CD4-positive, CD25-positive, alpha-beta regulatory T cell (primary cell): ENCODE results near the gene PANK4. TPM values are rescaled to one million over a fixed set of nuclear protein-coding genes. Genes with fewer than 3 reads are reported as not detected.
"Not testable (repeated sequence)": the region's sequence is repeated elsewhere in the genome, so short reads cannot be mapped to it uniquely, and the experiment has no call there.

ENCODE experiments used
- ATAC-seq, 2 donors: fragments of 150-1000 bp; cut with Tn5 transposase; one replicate each; pipeline ENCODE4 v1.10.0; 2021; ENCODE audit warnings: low read depth in 2 of 2, moderate number of reproducible peaks in 2 of 2, moderate library complexity in 1 of 2
- DNase-seq, 3 donors: peaks; one replicate each; pipeline versions ENCODE4 v3.0.0 to v3.0.0-alpha.2; 2012 to 2022; ENCODE audit warnings: mixed read lengths in 1 of 3
- H3K27ac ChIP-seq: one replicate; pipeline ENCODE4 v1.7.0; 2013; ENCODE audit warnings: mild to moderate bottlenecking, low read length; ENCODE audit not compliant: insufficient read depth, poor library complexity, severe bottlenecking
- H3K27me3 ChIP-seq: one replicate; pipeline ENCODE4 v1.7.0; 2013; ENCODE audit warnings: low read length; ENCODE audit not compliant: control insufficient read depth, insufficient read depth
- H3K36me3 ChIP-seq: one replicate; pipeline ENCODE4 v1.7.0; 2013; ENCODE audit warnings: mild to moderate bottlenecking, low read length, moderate library complexity; ENCODE audit not compliant: control insufficient read depth, insufficient read depth
- H3K4me1 ChIP-seq: 2 replicates; pipeline ENCODE4 v1.7.0; 2013; ENCODE audit warnings: mild to moderate bottlenecking, low read length; ENCODE audit not compliant: insufficient read depth, control insufficient read depth, poor library complexity, severe bottlenecking
- H3K4me3 ChIP-seq: one replicate; pipeline ENCODE4 v1.7.0; 2013; ENCODE audit warnings: low read depth, mild to moderate bottlenecking, low read length, moderate library complexity
- H3K9me3 ChIP-seq, 2 experiments: 1 replicate in 1 of 2; 2 replicates in 1 of 2; pipeline ENCODE4 v1.7.0; 2013; ENCODE audit warnings: low read length in 2 of 2, mild to moderate bottlenecking in 1 of 2, moderate library complexity in 1 of 2; ENCODE audit not compliant: control insufficient read depth in 2 of 2
- H3K27ac Mint-ChIP-seq, 3 donors: one replicate each; pipeline ENCODE4 v1.8.0; 2020 to 2022; ENCODE audit warnings: mild to moderate bottlenecking in 3 of 3, mixed read lengths in 3 of 3, moderate library complexity in 2 of 3
- H3K27me3 Mint-ChIP-seq: one replicate; pipeline ENCODE4 v1.8.0; 2022; ENCODE audit warnings: mild to moderate bottlenecking, mixed read lengths
- H3K36me3 Mint-ChIP-seq: one replicate; pipeline ENCODE4 v1.8.0; 2020; ENCODE audit warnings: mixed read lengths
- H3K4me1 Mint-ChIP-seq, 4 donors: one replicate each; pipeline ENCODE4 v1.8.0; 2020 to 2022; ENCODE audit warnings: mixed read lengths in 4 of 4, mild to moderate bottlenecking in 1 of 4
- H3K4me3 Mint-ChIP-seq, 4 donors: one replicate each; pipeline ENCODE4 v1.8.0; 2020 to 2022; ENCODE audit warnings: mild to moderate bottlenecking in 4 of 4, mixed read lengths in 4 of 4, moderate library complexity in 3 of 4
- H3K9me3 Mint-ChIP-seq, 7 donors: one replicate each; pipeline ENCODE4 v1.8.0; 2020 to 2022; ENCODE audit warnings: mixed read lengths in 7 of 7, mild to moderate bottlenecking in 3 of 7, moderate library complexity in 2 of 7
- polyA plus RNA-seq, 4 donors: library from polyadenylated mRNA; unstranded; fragments of 300-500 nt; fragmentation: Illumina TruSeq; gene quantifications; one replicate each; pipeline ENCODE4 v1.2.3, GENCODE V29; 2021
- total RNA-seq: library from RNA; stranded (reverse); gene quantifications from one replicate; pipeline ENCODE4 v1.2.3, GENCODE V29; 2022

Gene PANK4
- total and polyA plus RNA-seq, 5 donors from 2014 or later: 16.8 to 66.6 (median 17.7) TPM

GRCh38 chr1:2462819-2463218 is 63.6 kb downstream of the PANK4 start:
- no peak overlapping the region for H3K4me3 Mint-ChIP-seq
- H3K27ac Mint-ChIP-seq: no peak overlapping the region

DNA sequence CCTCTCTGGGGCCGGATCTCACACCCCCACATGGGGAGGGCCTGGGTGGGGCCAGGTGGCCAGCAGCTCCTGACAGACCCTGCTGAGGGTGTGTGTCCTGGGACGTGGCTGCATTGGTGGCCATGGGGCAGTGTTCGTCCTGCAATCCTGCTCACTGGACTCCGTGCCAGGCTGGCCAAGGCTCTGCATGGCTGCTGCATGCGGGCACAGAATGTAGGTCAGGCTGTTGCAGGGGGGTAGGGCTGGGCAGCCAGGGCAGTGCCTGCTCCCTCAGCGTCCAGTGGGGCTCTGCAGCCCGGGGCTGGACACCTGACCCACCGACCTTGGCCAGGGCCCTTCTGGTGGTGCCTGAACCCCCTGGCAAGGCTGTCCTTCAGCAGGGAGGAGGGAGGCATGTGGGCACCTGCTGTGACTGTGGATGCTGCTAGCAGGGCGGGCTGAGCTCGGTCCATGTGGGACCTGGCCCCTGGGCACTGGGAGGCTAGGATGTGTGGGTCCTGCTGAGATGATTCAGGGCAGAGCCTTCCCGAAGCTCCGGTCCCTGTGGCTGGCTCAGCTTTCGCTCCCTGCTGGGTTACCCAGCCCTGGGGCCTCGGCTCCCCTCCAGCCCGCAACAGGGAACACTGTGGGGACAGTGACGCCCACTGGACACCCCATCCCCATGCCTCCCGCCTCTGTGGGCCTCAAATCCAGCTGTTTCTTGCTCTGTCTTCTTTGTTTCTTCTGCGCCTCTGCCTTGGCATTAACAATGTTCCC is 65.2 kb downstream of the PANK4 start:
- no peak overlapping the region for H3K4me3 Mint-ChIP-seq
- no peak overlapping the region for H3K4me3 ChIP-seq
- no peaks in the 10 kb centered on the region for H3K27me3 Mint-ChIP-seq
- H3K36me3 Mint-ChIP-seq: no peaks in the 10 kb centered on the region
- no peak overlapping the region for H3K27ac Mint-ChIP-seq
- no peak overlapping the region for H3K27ac ChIP-seq
- no peaks in the 10 kb centered on the region for H3K36me3 ChIP-seq
- ATAC-seq (no peak), DNase-seq (no peak)
- H3K9me3 Mint-ChIP-seq: no peaks in the 10 kb centered on the region
- no peaks in the 10 kb centered on the region for H3K9me3 ChIP-seq
- H3K4me1 Mint-ChIP-seq: peaks cover 0 to 10% (median 0%) of the 10 kb centered on the region in 4 donors
- peaks cover 5% of the 10 kb centered on the region for H3K4me1 ChIP-seq
- no peaks in the 10 kb centered on the region for H3K27me3 ChIP-seq

More at GRCh38 chr1:2462819-2463218, 63.6 kb downstream of the PANK4 start:
- Histone ChIP-seq H3K27me3 (no peaks in the 10 kb centered on the region), H3K36me3 (no peaks in the 10 kb centered on the region), H3K27ac (no peak overlapping the region), H3K4me1 (peaks cover 21% of the 10 kb centered on the region), H3K9me3 (no peaks in the 10 kb centered on the region), H3K4me3 (no peak overlapping the region)
- H3K36me3 Mint-ChIP-seq: no peaks in the 10 kb centered on the region
- no peaks in the 10 kb centered on the region for H3K27me3 Mint-ChIP-seq
- ATAC-seq (no peak), DNase-seq (no peak)
- peaks cover 0 to 11% (median 0%) of the 10 kb centered on the region in 4 donors for H3K4me1 Mint-ChIP-seq
- H3K9me3 Mint-ChIP-seq: no peaks in the 10 kb centered on the region

DNA sequence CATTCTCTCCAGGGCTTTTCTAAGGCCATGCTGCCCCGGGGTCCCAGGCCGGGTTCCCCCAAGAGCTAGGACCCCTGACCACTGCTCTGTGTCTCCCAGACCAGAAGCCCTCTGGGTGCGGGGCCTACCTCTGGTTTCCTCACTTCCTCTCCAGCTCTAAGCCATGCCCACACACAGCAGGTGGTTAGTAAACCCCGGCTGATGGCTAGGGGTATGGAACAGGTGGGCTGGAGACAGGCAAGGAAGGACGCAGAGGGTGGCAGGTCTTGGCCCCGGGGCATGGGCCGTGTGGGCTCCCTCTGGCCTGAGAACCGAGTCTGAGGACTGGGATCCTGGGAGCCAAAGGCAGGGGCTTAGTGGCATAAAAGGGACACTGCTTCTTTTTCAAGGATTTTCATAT is 66.2 kb downstream of the PANK4 start:
- ATAC-seq (no peak), DNase-seq (no peak)
- no peaks in the 10 kb centered on the region for H3K4me1 ChIP-seq
- H3K27ac ChIP-seq: no peak overlapping the region
- Mint-ChIP-seq H3K4me3 (no peak overlapping the region), H3K27ac (no peak overlapping the region), H3K9me3 (no peaks in the 10 kb centered on the region), H3K36me3 (no peaks in the 10 kb centered on the region), H3K4me1 (peaks cover 0 to 10% (median 0%) of the 10 kb centered on the region in 4 donors), H3K27me3 (no peaks in the 10 kb centered on the region)
- H3K9me3 ChIP-seq: no peaks in the 10 kb centered on the region
- no peak overlapping the region for H3K4me3 ChIP-seq
- no peaks in the 10 kb centered on the region for H3K27me3 ChIP-seq
- no peaks in the 10 kb centered on the region for H3K36me3 ChIP-seq

DNA sequence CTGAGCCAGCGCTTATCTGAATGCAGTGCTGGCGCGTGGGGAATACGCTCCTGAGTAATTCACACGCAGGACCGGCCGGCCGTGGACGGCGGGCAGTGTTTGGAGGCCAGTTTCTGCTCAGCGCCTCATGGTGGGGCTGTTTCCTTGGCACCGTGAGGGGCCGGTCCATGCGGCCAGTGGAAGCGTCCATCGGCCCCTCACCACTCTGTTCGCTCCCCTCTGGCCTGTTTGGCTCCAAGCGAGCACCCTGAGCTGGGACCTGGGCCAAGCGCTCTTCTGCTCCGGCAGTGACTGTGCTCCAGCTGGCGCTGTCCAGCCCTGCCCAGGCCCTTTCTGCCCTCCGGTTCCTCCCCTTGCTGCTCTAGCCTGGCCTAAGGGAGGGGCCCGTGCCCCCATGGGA is 66.6 kb downstream of the PANK4 start:
- no peaks in the 10 kb centered on the region for H3K9me3 Mint-ChIP-seq
- H3K4me1 ChIP-seq: no peaks in the 10 kb centered on the region
- DNase-seq (no peak), ATAC-seq (no peak)
- no peaks in the 10 kb centered on the region for H3K27me3 ChIP-seq
- H3K4me1 Mint-ChIP-seq: peaks cover 0 to 10% (median 0%) of the 10 kb centered on the region in 4 donors
- H3K27ac Mint-ChIP-seq: peak overlapping the region in 1 of 3 donors; percentile 69
- no peaks in the 10 kb centered on the region for H3K27me3 Mint-ChIP-seq
- H3K4me3 Mint-ChIP-seq: no peak overlapping the region
- H3K4me3 ChIP-seq: no peak overlapping the region
- H3K36me3 ChIP-seq: no peaks in the 10 kb centered on the region
- H3K36me3 Mint-ChIP-seq: no peaks in the 10 kb centered on the region
- H3K9me3 ChIP-seq: no peaks in the 10 kb centered on the region
- H3K27ac ChIP-seq: no peak overlapping the region

- not testable (repeated sequence) for ATAC-seq, DNase-seq, H3K27me3 Mint-ChIP-seq, H3K36me3 ChIP-seq, H3K27me3 ChIP-seq, H3K4me3 ChIP-seq, H3K4me1 Mint-ChIP-seq, H3K36me3 Mint-ChIP-seq, H3K9me3 ChIP-seq, H3K4me1 ChIP-seq, H3K27ac ChIP-seq, H3K9me3 Mint-ChIP-seq, H3K4me3 Mint-ChIP-seq
- peak overlapping the region in 1 of 3 donors; percentile 69 for H3K27ac Mint-ChIP-seq
Measured at GRCh38 chr1:2459102-2459753, 67.2 kb downstream of the PANK4 start.

DNA sequence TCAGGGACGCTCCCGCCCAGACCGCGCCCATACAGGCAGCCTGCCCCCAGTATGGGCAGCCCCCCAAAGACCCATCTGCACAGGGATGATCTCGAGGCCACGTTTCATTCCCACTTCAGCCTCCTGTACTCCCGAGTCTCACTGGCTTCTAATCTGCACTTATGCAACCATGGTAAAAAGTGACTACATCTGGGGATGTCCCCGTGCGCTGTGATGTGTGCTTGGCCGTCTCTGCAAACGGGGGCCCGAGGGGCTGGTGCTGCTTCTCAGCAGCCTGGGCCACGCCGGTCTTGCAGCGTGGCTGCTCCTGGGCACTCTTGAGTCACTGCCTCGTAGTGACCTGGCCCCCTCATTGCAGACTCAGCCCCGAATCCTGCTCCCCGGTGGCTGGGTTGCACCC is 67.7 kb downstream of the PANK4 start:
- DNase-seq (no peak), ATAC-seq (no peak)
- H3K36me3 Mint-ChIP-seq: no peaks in the 10 kb centered on the region
- no peaks in the 10 kb centered on the region for H3K9me3 Mint-ChIP-seq
- Histone ChIP-seq H3K4me3 (no peak overlapping the region), H3K27me3 (no peaks in the 10 kb centered on the region), H3K36me3 (no peaks in the 10 kb centered on the region), H3K4me1 (no peaks in the 10 kb centered on the region), H3K9me3 (no peaks in the 10 kb centered on the region), H3K27ac (no peak overlapping the region)
- no peak overlapping the region for H3K4me3 Mint-ChIP-seq
- H3K27ac Mint-ChIP-seq: no peak overlapping the region
- H3K4me1 Mint-ChIP-seq: peaks cover 0 to 8% (median 0%) of the 10 kb centered on the region in 4 donors
- H3K27me3 Mint-ChIP-seq: no peaks in the 10 kb centered on the region
